ENCODE results near the gene CAPN12. TPM values are rescaled to one million over a fixed set of nuclear protein-coding genes. Genes with fewer than 3 reads are reported as not detected.
"Not testable (repeated sequence)": the region's sequence is repeated elsewhere in the genome, so short reads cannot be mapped to it uniquely, and the experiment has no call there.

Gene CAPN12
- polyA plus RNA-seq, 4 donors = 2.4 to 46.2 (median 14.4) TPM

DNA sequence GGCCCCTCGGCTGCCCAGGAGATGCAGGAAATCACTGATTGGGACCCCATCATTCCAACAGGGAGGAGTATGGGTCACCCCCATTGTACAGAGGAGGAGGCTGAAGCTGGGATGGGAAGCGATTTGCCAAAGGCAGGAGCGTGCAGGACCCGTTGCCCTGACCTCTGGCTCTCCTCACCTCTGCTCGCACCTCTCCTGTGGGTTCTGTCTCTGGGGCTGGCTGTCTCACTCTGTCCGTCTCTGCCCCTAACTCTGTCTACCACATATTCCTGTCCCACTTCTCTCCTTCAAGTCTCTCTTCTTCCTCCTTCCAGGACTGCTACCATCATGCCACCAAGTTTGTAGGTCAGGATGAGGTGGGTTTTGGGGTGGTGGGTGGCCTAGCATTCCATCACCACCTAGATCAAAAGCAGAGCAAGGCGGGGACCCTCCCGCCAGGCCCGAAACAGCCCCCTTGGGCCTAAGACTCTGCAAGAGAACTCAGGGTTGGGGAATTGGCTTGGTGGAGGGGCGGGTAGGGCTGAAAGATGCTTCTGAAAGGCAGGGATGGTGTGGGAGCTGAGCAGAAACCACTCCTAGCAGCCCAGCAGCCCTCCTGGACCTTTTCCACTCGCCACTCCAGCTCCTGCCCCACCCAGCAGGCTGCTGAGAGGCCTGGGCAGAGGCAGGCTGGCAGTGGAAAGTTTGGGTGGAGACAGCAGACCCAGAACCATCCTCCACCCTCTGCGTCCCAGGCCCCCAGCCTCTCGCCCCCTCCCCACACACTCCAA lies 30.1 kb upstream of the CAPN12 start:
- 82 to 84% (median 82%) methylated on average over 12 to 13 of the region's 13 CpGs for WGBS, 3 donors
- Histone ChIP-seq H3K27ac (ENCODE audit: low read depth in 1 of 3, low read length in 2 of 3) (no peak overlapping the region), H3K4me3 (ENCODE audit: low read depth in 1 of 3, low read length in 3 of 3) (no peak overlapping the region), H3K4me1 (ENCODE audit: control insufficient read depth in 3 of 3, insufficient read depth in 2 of 3, low read depth in 1 of 3, low read length in 2 of 3) (peaks cover 0 to 7% (median 0%) of the 10 kb centered on the region in 3 donors), H3K27me3 (ENCODE audit: control insufficient read depth in 3 of 3, insufficient read depth in 3 of 3, low read length in 3 of 3) (no peaks in the 10 kb centered on the region), H3K9me3 (ENCODE audit: control insufficient read depth in 2 of 2, insufficient read depth in 1 of 2, low read depth in 1 of 2, low read length in 1 of 2) (no peaks in the 10 kb centered on the region), H3K36me3 (ENCODE audit: control insufficient read depth in 3 of 3, insufficient read depth in 2 of 3, low read depth in 1 of 3, low read length in 3 of 3) (no peaks in the 10 kb centered on the region)
- no peak for DNase-seq
- FAIRE-seq = no peak

DNA sequence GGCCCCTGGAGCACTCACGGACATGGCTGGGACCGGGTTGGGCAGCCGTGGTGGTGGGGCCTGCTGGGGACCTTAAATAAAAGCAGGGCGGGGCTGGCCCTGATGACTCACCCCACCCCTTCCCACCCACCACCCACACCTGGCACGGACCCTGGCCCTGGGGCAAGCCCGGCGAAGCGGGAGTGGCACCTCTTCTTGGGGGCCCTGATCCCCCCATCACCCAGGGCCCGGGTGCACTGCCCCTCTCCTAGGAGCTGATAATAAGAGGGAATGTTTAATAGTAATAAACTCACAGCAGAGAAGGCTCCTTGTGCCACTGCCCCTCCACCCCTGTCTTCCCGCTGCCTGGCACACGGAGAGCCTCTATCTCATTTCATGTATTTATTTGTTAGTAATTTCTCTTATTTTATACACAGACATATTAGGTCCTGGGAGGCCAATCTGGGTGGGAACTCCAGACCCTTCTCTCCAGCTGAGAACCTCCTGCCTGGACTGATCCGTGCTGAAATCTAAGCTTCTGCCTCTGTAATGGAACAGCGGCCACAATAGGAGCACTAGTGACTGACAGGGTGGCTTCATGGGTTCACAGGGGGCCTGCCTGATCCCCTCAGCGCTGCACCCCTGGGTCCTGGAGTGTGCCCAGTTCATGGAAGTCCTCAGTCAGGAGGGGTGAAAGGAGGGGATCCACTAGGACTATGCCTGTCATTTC lies 29.3 kb upstream of the CAPN12 start, which contains the start of gene LGALS7:
LGALS7 (minus strand) TSS at position 49 of the 709 bp plus-strand sequence; CDS start at position 24, 25 bp downstream.
- Histone ChIP-seq H3K27me3 (ENCODE audit: control insufficient read depth in 3 of 3, insufficient read depth in 3 of 3, low read length in 3 of 3) (no peaks in the 10 kb centered on the region), H3K4me1 (ENCODE audit: control insufficient read depth in 3 of 3, insufficient read depth in 2 of 3, low read depth in 1 of 3, low read length in 2 of 3) (peaks cover 0 to 7% (median 0%) of the 10 kb centered on the region in 3 donors), H3K27ac (ENCODE audit: low read depth in 1 of 3, low read length in 2 of 3) (no peak within 1 kb of the TSS), H3K4me3 (ENCODE audit: low read depth in 1 of 3, low read length in 3 of 3) (no peak within 1 kb of the TSS), H3K36me3 (ENCODE audit: control insufficient read depth in 3 of 3, insufficient read depth in 2 of 3, low read depth in 1 of 3, low read length in 3 of 3) (no peaks in the 10 kb centered on the region), H3K9me3 (ENCODE audit: control insufficient read depth in 2 of 2, insufficient read depth in 1 of 2, low read depth in 1 of 2, low read length in 1 of 2) (peaks cover 0 to 2% of the 10 kb centered on the region in 2 donors)
- WGBS, 3 donors = 52 to 68% (median 54%) methylated on average over 9 to 10 of the region's 14 CpGs
- DNase-seq (no peak), FAIRE-seq (no peak)

DNA sequence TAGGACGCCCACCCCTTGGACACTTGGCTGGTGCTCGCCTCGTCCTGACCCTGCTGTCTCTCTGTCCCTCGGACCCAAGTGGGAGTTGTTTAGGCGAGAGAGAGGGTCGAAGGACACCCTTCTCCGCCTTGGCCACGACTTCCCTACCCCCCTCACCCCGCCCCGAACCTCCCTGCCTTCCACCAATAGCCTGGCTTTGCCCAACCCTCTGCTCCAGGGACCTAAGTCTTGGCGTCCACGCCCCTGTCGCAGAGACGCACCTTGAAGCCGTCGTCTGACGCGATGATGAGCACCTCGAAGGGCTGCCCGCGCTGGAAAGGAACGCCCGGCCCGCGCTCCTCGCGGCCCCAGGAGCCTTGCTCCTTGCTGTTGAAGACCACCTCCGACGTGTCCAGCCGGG lies 27.3 kb upstream of the CAPN12 start:
- H3K27me3 ChIP-seq (ENCODE audit: control insufficient read depth in 3 of 3, insufficient read depth in 3 of 3, low read length in 3 of 3); H3K36me3 ChIP-seq (ENCODE audit: control insufficient read depth in 3 of 3, insufficient read depth in 2 of 3, low read depth in 1 of 3, low read length in 3 of 3); H3K27ac ChIP-seq (ENCODE audit: low read depth in 1 of 3, low read length in 2 of 3); H3K4me3 ChIP-seq (ENCODE audit: low read depth in 1 of 3, low read length in 3 of 3); H3K4me1 ChIP-seq (ENCODE audit: control insufficient read depth in 3 of 3, insufficient read depth in 2 of 3, low read depth in 1 of 3, low read length in 2 of 3); FAIRE-seq; DNase-seq; H3K9me3 ChIP-seq (ENCODE audit: control insufficient read depth in 2 of 2, insufficient read depth in 1 of 2, low read depth in 1 of 2, low read length in 1 of 2): not testable (repeated sequence)
- WGBS, 3 donors = 63 to 100% (median 78%) methylated on average over 1 to 8 of the region's 30 CpGs

DNA sequence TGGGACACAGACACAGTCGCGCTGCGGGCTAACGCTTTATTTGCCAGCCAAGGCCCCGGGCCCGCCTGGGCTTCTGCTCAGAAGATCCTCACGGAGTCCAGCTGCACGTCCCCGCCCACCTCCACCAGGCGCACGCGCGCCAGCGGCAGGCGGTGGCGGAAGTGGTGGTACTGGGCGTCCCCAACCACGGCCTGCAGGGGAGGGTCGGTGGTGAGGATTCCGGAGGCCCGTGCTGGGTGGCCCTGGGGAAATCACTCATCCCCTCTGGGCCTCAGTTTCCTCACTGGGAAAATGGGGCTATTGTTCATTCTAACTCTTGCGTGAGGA lies 26.6 kb upstream of the CAPN12 start:
- not testable (repeated sequence) for H3K27me3 ChIP-seq (ENCODE audit: control insufficient read depth in 3 of 3, insufficient read depth in 3 of 3, low read length in 3 of 3); H3K4me1 ChIP-seq (ENCODE audit: control insufficient read depth in 3 of 3, insufficient read depth in 2 of 3, low read depth in 1 of 3, low read length in 2 of 3); H3K36me3 ChIP-seq (ENCODE audit: control insufficient read depth in 3 of 3, insufficient read depth in 2 of 3, low read depth in 1 of 3, low read length in 3 of 3); H3K9me3 ChIP-seq (ENCODE audit: control insufficient read depth in 2 of 2, insufficient read depth in 1 of 2, low read depth in 1 of 2, low read length in 1 of 2); DNase-seq; FAIRE-seq
- 20 to 88% (median 67%) methylated on average over 1 of the region's 22 CpGs for whole genome bisulfite sequencing, 3 donors
- Histone ChIP-seq H3K27ac (ENCODE audit: low read depth in 1 of 3, low read length in 2 of 3) (peak overlapping the region in 1 of 3 donors; percentile 48), H3K4me3 (ENCODE audit: low read depth in 1 of 3, low read length in 3 of 3) (peak overlapping the region in 1 of 3 donors; percentile 25)

DNA sequence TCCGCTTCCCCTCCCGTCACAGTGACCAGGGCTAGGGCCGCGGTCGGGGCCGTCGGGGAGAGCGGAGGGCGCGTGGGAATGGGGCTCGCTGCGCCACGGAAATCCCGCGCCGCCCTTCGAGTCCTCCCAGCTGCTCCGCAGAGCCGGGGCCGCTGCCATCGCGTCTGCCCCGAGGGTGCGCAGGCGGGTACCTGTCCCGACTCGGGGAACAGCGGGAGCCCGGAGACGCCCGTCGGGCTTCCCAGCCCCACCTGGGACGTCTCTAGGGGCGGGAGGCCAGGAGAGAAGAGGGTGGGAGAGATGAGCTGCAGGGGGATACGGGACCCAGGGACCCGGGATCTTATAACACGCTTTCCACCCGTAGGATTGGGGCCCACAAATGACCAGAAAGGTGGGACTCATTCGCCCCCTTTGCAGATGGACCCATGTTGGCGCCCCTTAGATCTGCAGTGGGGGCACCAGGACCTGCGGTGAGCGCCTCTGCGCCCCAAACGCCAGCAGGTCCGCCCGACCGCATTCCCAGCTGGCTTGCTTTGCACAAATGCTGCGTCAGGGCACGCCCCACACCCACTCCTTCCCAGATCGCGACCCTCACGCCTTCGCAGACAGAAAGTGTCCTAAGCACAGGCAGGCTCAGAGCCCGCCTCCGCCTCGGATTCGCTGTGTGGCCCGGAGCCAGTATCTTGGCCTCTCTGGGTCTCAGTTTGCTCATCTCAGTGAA lies 26.1 kb upstream of the CAPN12 start:
- not testable (repeated sequence) for H3K27me3 ChIP-seq (ENCODE audit: control insufficient read depth in 3 of 3, insufficient read depth in 3 of 3, low read length in 3 of 3); FAIRE-seq; H3K4me1 ChIP-seq (ENCODE audit: control insufficient read depth in 3 of 3, insufficient read depth in 2 of 3, low read depth in 1 of 3, low read length in 2 of 3); H3K36me3 ChIP-seq (ENCODE audit: control insufficient read depth in 3 of 3, insufficient read depth in 2 of 3, low read depth in 1 of 3, low read length in 3 of 3); H3K9me3 ChIP-seq (ENCODE audit: control insufficient read depth in 2 of 2, insufficient read depth in 1 of 2, low read depth in 1 of 2, low read length in 1 of 2); DNase-seq
- Histone ChIP-seq H3K27ac (ENCODE audit: low read depth in 1 of 3, low read length in 2 of 3) (peak overlapping the region; percentile 4 to 86 (median 84)), H3K4me3 (ENCODE audit: low read depth in 1 of 3, low read length in 3 of 3) (peak overlapping the region; percentile 1 to 51 (median 39))
- 5 to 28% (median 16%) methylated on average over 9 to 27 of the region's 58 CpGs for WGBS, 3 donors

DNA sequence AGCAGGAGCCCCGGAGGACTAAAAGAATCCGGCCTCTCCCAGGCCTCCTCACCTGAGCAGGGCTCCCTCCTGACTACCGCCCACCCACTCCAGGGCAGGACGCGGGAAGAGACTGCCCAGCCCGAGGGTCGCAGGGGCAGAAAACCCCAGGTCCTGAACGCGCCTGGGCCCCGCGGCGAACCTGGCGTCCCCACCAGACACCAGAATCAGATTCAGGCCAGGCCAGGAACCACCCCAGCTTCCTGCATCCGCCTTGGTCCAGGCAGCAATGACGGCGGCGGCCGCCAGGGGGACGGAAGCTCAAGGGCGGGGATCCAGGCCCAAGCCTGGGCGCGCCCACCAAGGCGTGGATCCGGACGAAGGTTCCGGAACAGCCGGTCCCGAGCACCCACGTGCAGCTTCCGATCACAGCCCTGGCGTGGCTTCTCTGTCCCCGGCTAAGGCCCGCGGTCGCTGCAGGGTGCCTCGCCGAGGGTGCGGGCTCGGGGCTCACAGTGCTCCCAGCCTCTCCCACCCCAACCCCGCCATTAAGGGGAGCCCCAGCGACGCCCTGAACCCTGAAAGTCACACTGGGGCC lies 25.4 kb upstream of the CAPN12 start:
- DNase-seq = peak; percentile 85 to 96
- H3K36me3 ChIP-seq (ENCODE audit: control insufficient read depth in 3 of 3, insufficient read depth in 2 of 3, low read depth in 1 of 3, low read length in 3 of 3) = no peaks in the 10 kb centered on the region
- H3K4me3 ChIP-seq (ENCODE audit: low read depth in 1 of 3, low read length in 3 of 3) = peak overlapping the region; percentile 1 to 51 (median 39)
- peak overlapping the region; percentile 47 to 86 (median 84) for H3K27ac ChIP-seq (ENCODE audit: low read depth in 1 of 3, low read length in 2 of 3)
- H3K27me3 ChIP-seq (ENCODE audit: control insufficient read depth in 3 of 3, insufficient read depth in 3 of 3, low read length in 3 of 3) = no peaks in the 10 kb centered on the region
- FAIRE-seq = no peak
- H3K9me3 ChIP-seq (ENCODE audit: control insufficient read depth in 2 of 2, insufficient read depth in 1 of 2, low read depth in 1 of 2, low read length in 1 of 2) = peaks cover 0 to 3% of the 10 kb centered on the region in 2 donors
- WGBS, 3 donors = 11 to 20% (median 15%) methylated on average over 36 to 42 of the region's 42 CpGs
- peaks cover 0 to 8% (median 0%) of the 10 kb centered on the region in 3 donors for H3K4me1 ChIP-seq (ENCODE audit: control insufficient read depth in 3 of 3, insufficient read depth in 2 of 3, low read depth in 1 of 3, low read length in 2 of 3)

DNA sequence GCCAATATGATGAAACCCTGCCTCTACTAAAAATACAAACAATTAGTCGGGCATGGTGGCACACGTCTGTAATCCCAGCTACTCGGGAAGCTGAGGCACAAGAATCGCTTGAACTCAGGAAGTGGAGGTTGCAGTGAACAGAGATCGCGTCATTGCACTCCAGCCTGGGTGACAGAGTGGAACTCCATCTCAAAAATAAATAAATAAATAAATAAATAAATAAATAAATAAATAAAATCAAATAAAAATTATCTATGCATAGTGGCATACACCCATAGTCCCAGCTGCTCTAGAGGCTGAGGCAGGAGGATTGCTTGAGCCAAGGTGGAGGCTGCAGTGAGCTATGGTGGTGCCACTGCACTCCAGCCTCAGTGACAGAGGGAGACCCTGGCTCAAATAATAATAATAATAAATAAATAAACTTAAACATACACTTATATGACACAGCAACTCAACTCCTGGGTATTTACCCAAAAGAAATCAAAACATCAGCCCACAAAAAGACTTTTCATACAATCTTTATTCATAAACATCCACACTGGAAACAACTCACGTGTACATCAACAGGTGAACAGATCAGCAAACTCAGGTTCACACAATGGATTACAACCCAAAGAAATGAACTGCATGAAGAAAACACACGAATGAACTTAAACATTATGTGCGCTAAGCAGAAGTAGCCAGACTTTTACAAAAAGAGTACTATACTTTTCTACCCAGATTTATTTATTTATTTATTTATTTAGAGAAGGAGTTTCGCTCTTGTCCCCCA lies 22.2 kb upstream of the CAPN12 start:
- WGBS, 3 donors = 88 to 92% (median 89%) methylated on average over 10 of the region's 10 CpGs
- FAIRE-seq (no peak), DNase-seq (no peak)
- Histone ChIP-seq H3K4me1 (ENCODE audit: control insufficient read depth in 3 of 3, insufficient read depth in 2 of 3, low read depth in 1 of 3, low read length in 2 of 3) (peaks cover 0 to 13% (median 0%) of the 10 kb centered on the region in 3 donors), H3K36me3 (ENCODE audit: control insufficient read depth in 3 of 3, insufficient read depth in 2 of 3, low read depth in 1 of 3, low read length in 3 of 3) (no peaks in the 10 kb centered on the region), H3K9me3 (ENCODE audit: control insufficient read depth in 2 of 2, insufficient read depth in 1 of 2, low read depth in 1 of 2, low read length in 1 of 2) (peaks cover 0 to 3% of the 10 kb centered on the region in 2 donors), H3K27ac (ENCODE audit: low read depth in 1 of 3, low read length in 2 of 3) (no peak overlapping the region), H3K4me3 (ENCODE audit: low read depth in 1 of 3, low read length in 3 of 3) (no peak overlapping the region), H3K27me3 (ENCODE audit: control insufficient read depth in 3 of 3, insufficient read depth in 3 of 3, low read length in 3 of 3) (no peaks in the 10 kb centered on the region)

Data from small intestine (tissue), 7 donors.